HepG2 (cell line): ENCODE measurements around the gene ARFGAP2. TPM values are rescaled to one million over a fixed set of nuclear protein-coding genes. Genes with fewer than 3 reads are reported as not detected.

ENCODE experiments used
- AKAP8 ChIP-seq: sonication (generic); formaldehyde crosslinking; IDR thresholded peaks from 2 replicates; pipeline ENCODE4 v1.5.1; 2020; ENCODE audit warnings: mild to moderate bottlenecking, missing genetic modification reagents
- CAMTA2 ChIP-seq: sonication (generic); formaldehyde crosslinking; IDR thresholded peaks from 2 replicates; pipeline ENCODE4 v1.4.0; 2020; ENCODE audit warnings: mild to moderate bottlenecking, missing genetic modification reagents, borderline replicate concordance
- CHD2 ChIP-seq: IDR thresholded peaks from 2 replicates; pipeline ENCODE4 v1.6.1; 2011; ENCODE audit warnings: low read depth, low read length, improper control_type of control experiment
- FOXA1 ChIP-seq, 2 experiments: fragments of 450-650 bp in 1 of 2; sonication (generic) in 1 of 2; formaldehyde crosslinking in 1 of 2; IDR thresholded peaks; 2 replicates each; pipeline versions ENCODE4 v1.4.0 to v1.6.1; 2016 to 2020; ENCODE audit warnings: missing genetic modification reagents in 1 of 2
- GLI4 ChIP-seq: sonication (generic); formaldehyde crosslinking; IDR thresholded peaks from 2 replicates; pipeline ENCODE4 v1.5.1; 2020; ENCODE audit warnings: missing genetic modification reagents, mild to moderate bottlenecking, moderate library complexity, borderline replicate concordance
- HCFC1 ChIP-seq: fragments of 150-350 bp; IDR thresholded peaks from 2 replicates; pipeline ENCODE4 v1.6.1; 2014; ENCODE audit warnings: low read depth, low read length
- KAT8 ChIP-seq: IDR thresholded peaks from 2 replicates; pipeline ENCODE4 v1.6.1; 2016; ENCODE audit warnings: missing genetic modification reagents, missing compliant biosample characterization
- MXI1 ChIP-seq: IDR thresholded peaks from 3 replicates; pipeline ENCODE4 v1.6.1; 2012; ENCODE audit warnings: low read depth, low read length, inconsistent platforms, borderline replicate concordance
- NFIB ChIP-seq: sonication (generic); formaldehyde crosslinking; IDR thresholded peaks from 2 replicates; pipeline ENCODE4 v1.9.0; 2021; ENCODE audit warnings: missing genetic modification reagents, mild to moderate bottlenecking, borderline replicate concordance
- NFKB2 ChIP-seq: sonication (generic); formaldehyde crosslinking; IDR thresholded peaks from 2 replicates; pipeline ENCODE4 v1.4.0; 2020; ENCODE audit warnings: missing genetic modification reagents, borderline replicate concordance
- NFYB ChIP-seq: sonication (generic); formaldehyde crosslinking; IDR thresholded peaks from 2 replicates; pipeline ENCODE4 v1.4.0; 2020; ENCODE audit warnings: missing genetic modification reagents
- NONO ChIP-seq, 2 experiments: fragments of 450-650 bp in 1 of 2; sonication (generic) in 1 of 2; formaldehyde crosslinking in 1 of 2; IDR thresholded peaks in 1 of 2; conservative IDR thresholded peaks in 1 of 2; 2 replicates each; pipeline versions ENCODE4 v1.6.1 to v1.8.0; 2017 to 2022; ENCODE audit warnings: mild to moderate bottlenecking in 1 of 2, missing genetic modification reagents in 1 of 2, moderate library complexity in 1 of 2
- PAF1 ChIP-seq: IDR thresholded peaks from 2 replicates; pipeline ENCODE4 v1.6.1; 2016; ENCODE audit warnings: missing genetic modification reagents, missing compliant biosample characterization
- PHF21A ChIP-seq: sonication (generic); formaldehyde crosslinking; IDR thresholded peaks from 2 replicates; pipeline ENCODE4 v1.5.0; 2020; ENCODE audit warnings: mild to moderate bottlenecking, missing genetic modification reagents
- PRPF4 ChIP-seq: fragments of 200-400 bp; formaldehyde crosslinking; IDR thresholded peaks from 2 replicates; pipeline ENCODE4 v1.6.1; 2016; ENCODE audit warnings: low read length, low read depth; ENCODE audit not compliant: poor library complexity, severe bottlenecking
- SIX4 ChIP-seq: sonication (generic); formaldehyde crosslinking; IDR thresholded peaks from 2 replicates; pipeline ENCODE4 v1.4.0; 2020; ENCODE audit warnings: missing genetic modification reagents
- SMAD3 ChIP-seq: sonication (generic); formaldehyde crosslinking; IDR thresholded peaks from 2 replicates; pipeline ENCODE4 v1.4.0; 2020; ENCODE audit warnings: missing genetic modification reagents
- TCF7 ChIP-seq: sonication (generic); IDR thresholded peaks from 2 replicates; pipeline ENCODE4 v1.6.1; 2016; ENCODE audit warnings: antibody characterized with exemption, low read depth
- TEAD2 ChIP-seq: sonication (generic); formaldehyde crosslinking; IDR thresholded peaks from 2 replicates; pipeline ENCODE4 v1.9.0; 2021; ENCODE audit warnings: missing genetic modification reagents
- ZC3H13 ChIP-seq: sonication (generic); formaldehyde crosslinking; IDR thresholded peaks from 2 replicates; pipeline ENCODE4 v1.8.1; 2023; ENCODE audit warnings: mild to moderate bottlenecking, missing genetic modification reagents, moderate library complexity
- ZFX ChIP-seq: sonication (generic); formaldehyde crosslinking; IDR thresholded peaks from 2 replicates; pipeline ENCODE4 v1.4.0; 2020; ENCODE audit warnings: mild to moderate bottlenecking, low read depth, missing genetic modification reagents, moderate library complexity
- ZNF343 ChIP-seq: sonication (generic); formaldehyde crosslinking; IDR thresholded peaks from 2 replicates; pipeline ENCODE4 v1.4.0; 2020; ENCODE audit warnings: mild to moderate bottlenecking, missing genetic modification reagents
- ZNF563 ChIP-seq: sonication (generic); formaldehyde crosslinking; IDR thresholded peaks from 2 replicates; pipeline ENCODE4 v1.8.0; 2022; ENCODE audit warnings: mild to moderate bottlenecking, moderate library complexity, missing genetic modification reagents
- ZNF615 ChIP-seq: sonication (generic); formaldehyde crosslinking; IDR thresholded peaks from 2 replicates; pipeline ENCODE4 v1.5.0; 2020; ENCODE audit warnings: mild to moderate bottlenecking, missing genetic modification reagents, borderline replicate concordance
- ZNF709 ChIP-seq: sonication (generic); formaldehyde crosslinking; IDR thresholded peaks from 2 replicates; pipeline ENCODE4 v1.5.0; 2020; ENCODE audit warnings: mild to moderate bottlenecking, missing genetic modification reagents
- ZNF737 ChIP-seq: sonication (generic); formaldehyde crosslinking; IDR thresholded peaks from 2 replicates; pipeline ENCODE4 v1.5.0; 2020; ENCODE audit warnings: missing genetic modification reagents, mild to moderate bottlenecking, borderline replicate concordance
- ZNF773 ChIP-seq: sonication (generic); formaldehyde crosslinking; IDR thresholded peaks from 2 replicates; pipeline ENCODE4 v1.4.0; 2020; ENCODE audit warnings: missing genetic modification reagents, borderline replicate concordance
- ZNF780A ChIP-seq: sonication (generic); formaldehyde crosslinking; IDR thresholded peaks from 2 replicates; pipeline ENCODE4 v1.8.0; 2022; ENCODE audit warnings: mild to moderate bottlenecking, missing genetic modification reagents, moderate library complexity
- polyA plus RNA-seq, 8 experiments: library from polyadenylated mRNA; depleted of rRNA in 3 of 8; stranded (reverse) in 7 of 8; unstranded in 1 of 8; fragments of >200 nt; fragmentation: Illumina TruSeq in 4 of 8; extraction: Trizol in 4 of 8; gene quantifications; 2 replicates each; pipeline versions ENCODE4 v1.2.1 to v1.2.3, GENCODE V29; 2011 to 2016; ENCODE audit warnings: low read depth in 4 of 8, missing spikeins in 1 of 8, mixed read lengths in 1 of 8; ENCODE audit not compliant: insufficient read depth in 1 of 8
- total RNA-seq, 5 experiments: library from RNA; depleted of rRNA; stranded (reverse); fragments of >200 nt; fragmentation: Illumina TruSeq; extraction: Trizol; gene quantifications; 2 replicates each; pipeline ENCODE4 v1.2.3, GENCODE V29; 2016; ENCODE audit warnings: low read depth in 1 of 5
- TF ChIP-seq, protein P1 (sequence below): sonication (generic); formaldehyde crosslinking; IDR thresholded peaks from 2 replicates; pipeline ENCODE4 v1.9.0; 2022; ENCODE audit warnings: low read depth, missing genetic modification reagents

The ARFGAP2 gene
- total and polyA plus RNA-seq, 2 of the 13 experiments (the other 11 are each of a cell fraction or from before 2014, with no cell fraction given): 32.3 to 75.3 TPM

DNA sequence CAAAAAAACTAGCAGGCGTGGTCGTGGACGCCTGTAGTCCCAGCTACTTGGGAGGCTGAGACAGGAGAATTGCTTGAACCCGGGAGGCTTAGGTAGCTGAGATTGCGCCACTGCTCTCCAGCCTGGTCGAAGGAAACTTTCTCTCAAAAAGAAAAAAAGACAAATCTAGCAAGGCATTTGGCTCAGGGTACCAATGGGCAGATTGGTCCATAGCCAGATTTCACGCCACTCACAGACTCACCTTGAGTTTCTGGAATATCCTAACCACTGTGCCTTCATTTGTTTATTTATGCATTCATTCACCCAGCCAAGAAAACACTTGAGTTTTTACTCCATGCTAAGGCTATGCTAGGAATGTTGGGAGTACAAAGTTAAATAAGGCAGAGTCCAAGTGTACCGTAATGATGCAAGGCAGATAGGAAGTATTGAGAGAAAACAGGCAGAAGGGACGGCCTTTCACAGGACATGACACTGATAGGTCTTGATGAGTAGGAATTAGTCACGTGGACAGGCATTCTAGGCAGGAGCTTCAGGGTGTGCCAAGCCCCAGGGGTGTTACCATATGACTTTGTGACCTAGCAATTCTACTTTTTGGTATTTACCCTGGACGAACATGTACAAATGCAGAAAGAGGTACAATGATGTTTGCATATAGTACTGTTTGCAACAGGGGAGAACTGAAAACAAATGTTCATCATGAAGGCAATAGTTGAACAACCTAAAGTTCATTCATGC, 12.6 kb upstream of the ARFGAP2 start (continued):
- peak; percentile 27; the same call in 1 of the 3 replicates for TF ChIP-seq MXI1
- peak; percentile 79; the same call in 1 of the 2 replicates for TF ChIP-seq SMAD3 (CRISPR knock-in tag)
- no peak for TF ChIP-seq PAF1
- peak; percentile 9; the same call in 1 of the 2 replicates for TF ChIP-seq NFYB
- TF ChIP-seq ZNF563 (CRISPR knock-in tag): no peak
- TF ChIP-seq ZNF343 (CRISPR knock-in tag): no peak
- TF ChIP-seq TEAD2 (CRISPR knock-in tag): no peak
- TF ChIP-seq PHF21A (CRISPR knock-in tag): peak; percentile 95
- TF ChIP-seq NONO (IDR thresholded peaks at IDR 0.05): no peak
- peak; percentile 62; the same call in 1 of the 2 replicates for TF ChIP-seq NONO (CRISPR knock-in tag; conservative IDR thresholded peaks at IDR 0.05)
- TF ChIP-seq NFIB: no peak
- TF ChIP-seq HCFC1: no peak
- no peak for TF ChIP-seq GLI4 (CRISPR knock-in tag)
- peak; percentile 80; the same call in 1 of the 2 replicates for TF ChIP-seq AKAP8 (CRISPR knock-in tag)
- TF ChIP-seq FOXA1 (IDR thresholded peaks at IDR 0.05): peak; percentile 80
- peak; percentile 94 for TF ChIP-seq FOXA1 (CRISPR knock-in tag; IDR thresholded peaks at IDR 0.05)
- TF ChIP-seq, protein P1, sequence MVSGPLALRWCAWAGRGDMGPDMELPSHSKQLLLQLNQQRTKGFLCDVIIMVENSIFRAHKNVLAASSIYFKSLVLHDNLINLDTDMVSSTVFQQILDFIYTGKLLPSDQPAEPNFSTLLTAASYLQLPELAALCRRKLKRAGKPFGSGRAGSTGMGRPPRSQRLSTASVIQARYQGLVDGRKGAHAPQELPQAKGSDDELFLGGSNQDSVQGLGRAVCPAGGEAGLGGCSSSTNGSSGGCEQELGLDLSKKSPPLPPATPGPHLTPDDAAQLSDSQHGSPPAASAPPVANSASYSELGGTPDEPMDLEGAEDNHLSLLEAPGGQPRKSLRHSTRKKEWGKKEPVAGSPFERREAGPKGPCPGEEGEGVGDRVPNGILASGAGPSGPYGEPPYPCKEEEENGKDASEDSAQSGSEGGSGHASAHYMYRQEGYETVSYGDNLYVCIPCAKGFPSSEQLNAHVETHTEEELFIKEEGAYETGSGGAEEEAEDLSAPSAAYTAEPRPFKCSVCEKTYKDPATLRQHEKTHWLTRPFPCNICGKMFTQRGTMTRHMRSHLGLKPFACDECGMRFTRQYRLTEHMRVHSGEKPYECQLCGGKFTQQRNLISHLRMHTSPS (CRISPR knock-in tag): peak; percentile 35; the same call in 1 of the 2 replicates
- TF ChIP-seq SIX4 (CRISPR knock-in tag): no peak
- no peak for TF ChIP-seq NFKB2 (CRISPR knock-in tag)
- no peak for TF ChIP-seq ZNF773 (CRISPR knock-in tag)
- peak; percentile 74; the same call in 1 of the 2 replicates for TF ChIP-seq KAT8 (CRISPR knock-in tag)
- TF ChIP-seq ZNF615 (CRISPR knock-in tag): no peak
- TF ChIP-seq ZNF737 (CRISPR knock-in tag): no peak
- 0 out of 2 replicates have a peak, but pooled peaks have one; percentile 47 for TF ChIP-seq ZFX (CRISPR knock-in tag)
- 0 out of 2 replicates have a peak, but pooled peaks have one; percentile 21 for TF ChIP-seq ZNF709 (CRISPR knock-in tag)
- 0 out of 2 replicates have a peak, but pooled peaks have one; percentile 64 for TF ChIP-seq ZNF780A
- TF ChIP-seq PRPF4: no peak
- TF ChIP-seq ZC3H13: no peak
- peak; percentile 13; the same call in 1 of the 2 replicates for TF ChIP-seq TCF7
- no peak for TF ChIP-seq CHD2
- no peak for TF ChIP-seq CAMTA2
